Ovary (tissue), 3 donors: ENCODE results near the gene IL1RAPL2.

Source experiments
- POLR2A ChIP-seq: fragments of 450-650 bp; IDR thresholded peaks from one replicate; pipeline ENCODE4 v1.6.1; 2017; ENCODE audit warnings: antibody characterized with exemption, mild to moderate bottlenecking, moderate library complexity
- TF ChIP-seq, protein P1 (sequence below), 3 donors: fragments of 450-650 bp in 2 of 3; fragments of 200-600 bp in 1 of 3; IDR thresholded peaks; one replicate each; pipeline versions ENCODE4 v1.5.1 to v1.8.0; 2016 to 2022; ENCODE audit warnings: antibody characterized with exemption in 3 of 3, mild to moderate bottlenecking in 1 of 3
- donor health status: DM: no; HTN: no; CAD: no.

GRCh38 chrX:105706041-105706440 is 1140.0 kb downstream of the IL1RAPL2 start:
- TF ChIP-seq, protein P1, sequence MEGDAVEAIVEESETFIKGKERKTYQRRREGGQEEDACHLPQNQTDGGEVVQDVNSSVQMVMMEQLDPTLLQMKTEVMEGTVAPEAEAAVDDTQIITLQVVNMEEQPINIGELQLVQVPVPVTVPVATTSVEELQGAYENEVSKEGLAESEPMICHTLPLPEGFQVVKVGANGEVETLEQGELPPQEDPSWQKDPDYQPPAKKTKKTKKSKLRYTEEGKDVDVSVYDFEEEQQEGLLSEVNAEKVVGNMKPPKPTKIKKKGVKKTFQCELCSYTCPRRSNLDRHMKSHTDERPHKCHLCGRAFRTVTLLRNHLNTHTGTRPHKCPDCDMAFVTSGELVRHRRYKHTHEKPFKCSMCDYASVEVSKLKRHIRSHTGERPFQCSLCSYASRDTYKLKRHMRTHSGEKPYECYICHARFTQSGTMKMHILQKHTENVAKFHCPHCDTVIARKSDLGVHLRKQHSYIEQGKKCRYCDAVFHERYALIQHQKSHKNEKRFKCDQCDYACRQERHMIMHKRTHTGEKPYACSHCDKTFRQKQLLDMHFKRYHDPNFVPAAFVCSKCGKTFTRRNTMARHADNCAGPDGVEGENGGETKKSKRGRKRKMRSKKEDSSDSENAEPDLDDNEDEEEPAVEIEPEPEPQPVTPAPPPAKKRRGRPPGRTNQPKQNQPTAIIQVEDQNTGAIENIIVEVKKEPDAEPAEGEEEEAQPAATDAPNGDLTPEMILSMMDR (IDR thresholded peaks at IDR 0.05): no peak
- no peak for TF ChIP-seq POLR2A
